Lung (tissue), 12 donors: Measurements from ENCODE around the gene DNAJB12. TPM values are rescaled to one million over a fixed set of nuclear protein-coding genes. Genes with fewer than 3 reads are reported as not detected.

ENCODE experiments used
- ATAC-seq: fragments of 200-7000 bp; cut with Tn5 transposase; one replicate; pipeline ENCODE4 v1.9.1; 2020; ENCODE audit warnings: moderate number of reproducible peaks; ENCODE audit not compliant: insufficient read depth, low FRiP score
- DNase-seq, 3 donors: peaks; one replicate each; pipeline ENCODE4 v3.0.0-alpha.2; 2013 to 2017
- H3K27ac ChIP-seq, 2 donors: one replicate each; pipeline ENCODE4 v1.5.1; 2013; ENCODE audit warnings: mild to moderate bottlenecking in 2 of 2, moderate library complexity in 2 of 2, control low read depth in 1 of 2, inconsistent platforms in 1 of 2, low read depth in 1 of 2, low read length in 1 of 2
- H3K27me3 ChIP-seq, 3 donors: one replicate each; pipeline ENCODE4 v1.5.1; 2013; ENCODE audit warnings: low read length in 2 of 3; ENCODE audit not compliant: control insufficient read depth in 3 of 3, insufficient read depth in 3 of 3
- H3K36me3 ChIP-seq, 4 donors: one replicate each; pipeline ENCODE4 v1.5.1; 2013; ENCODE audit warnings: low read length in 4 of 4, mild to moderate bottlenecking in 1 of 4, moderate library complexity in 1 of 4; ENCODE audit not compliant: control insufficient read depth in 4 of 4, insufficient read depth in 4 of 4
- H3K4me1 ChIP-seq, 5 donors: one replicate each; pipeline ENCODE4 v1.5.1; 2013; ENCODE audit warnings: low read length in 5 of 5, mild to moderate bottlenecking in 2 of 5, moderate library complexity in 1 of 5; ENCODE audit not compliant: control insufficient read depth in 5 of 5, insufficient read depth in 5 of 5
- H3K4me3 ChIP-seq: one replicate; pipeline ENCODE4 v1.5.1; 2013; ENCODE audit warnings: mild to moderate bottlenecking, control low read depth, moderate library complexity
- H3K9ac ChIP-seq, 2 donors: one replicate each; pipeline ENCODE4 v1.5.1; 2013; ENCODE audit warnings: low read length in 2 of 2, control low read depth in 1 of 2; ENCODE audit not compliant: insufficient read depth in 1 of 2
- H3K9me3 ChIP-seq, 4 donors: one replicate each; pipeline ENCODE4 v1.5.1; 2013; ENCODE audit warnings: low read length in 3 of 4, mild to moderate bottlenecking in 1 of 4, moderate library complexity in 1 of 4; ENCODE audit not compliant: control insufficient read depth in 4 of 4, insufficient read depth in 3 of 4
- CTCF ChIP-seq: IDR thresholded peaks from 2 replicates; pipeline ENCODE4 v1.5.1; 2012; ENCODE audit warnings: mild to moderate bottlenecking; ENCODE audit errors: control extremely low read depth, extremely low read depth
- whole genome bisulfite sequencing, 2 donors: extraction: QIAGEN DNeasy Blood & Tissue Kit; methylation state at CpG; one replicate each; pipeline ENCODE4 v1.1.7; 2013; 5-methylcytosine and 5-hydroxymethylcytosine counted together
- polyA plus RNA-seq, 2 donors: library from polyadenylated mRNA; stranded (reverse); fragments of 200-250 nt; gene quantifications; one replicate each; pipeline ENCODE4 v1.2.1, GENCODE V29; 2013
- total RNA-seq, 2 donors: library from RNA; depleted of rRNA in 1 of 2; stranded (reverse); fragments of >200 nt in 1 of 2; gene quantifications; one replicate each; pipeline ENCODE4 v1.2.1, GENCODE V29; 2014 to 2021
- donor health status: control.
- donor health status: control.
- donor health status: Bipolar disorder and iron deficiency.
- donor health status: healthy.
- donor health status: DM: yes; HTN: yes; CAD: no.

Gene DNAJB12
- total and polyA plus RNA-seq, 4 donors, result 30.0 to 38.7 (median 32.1) TPM

DNA sequence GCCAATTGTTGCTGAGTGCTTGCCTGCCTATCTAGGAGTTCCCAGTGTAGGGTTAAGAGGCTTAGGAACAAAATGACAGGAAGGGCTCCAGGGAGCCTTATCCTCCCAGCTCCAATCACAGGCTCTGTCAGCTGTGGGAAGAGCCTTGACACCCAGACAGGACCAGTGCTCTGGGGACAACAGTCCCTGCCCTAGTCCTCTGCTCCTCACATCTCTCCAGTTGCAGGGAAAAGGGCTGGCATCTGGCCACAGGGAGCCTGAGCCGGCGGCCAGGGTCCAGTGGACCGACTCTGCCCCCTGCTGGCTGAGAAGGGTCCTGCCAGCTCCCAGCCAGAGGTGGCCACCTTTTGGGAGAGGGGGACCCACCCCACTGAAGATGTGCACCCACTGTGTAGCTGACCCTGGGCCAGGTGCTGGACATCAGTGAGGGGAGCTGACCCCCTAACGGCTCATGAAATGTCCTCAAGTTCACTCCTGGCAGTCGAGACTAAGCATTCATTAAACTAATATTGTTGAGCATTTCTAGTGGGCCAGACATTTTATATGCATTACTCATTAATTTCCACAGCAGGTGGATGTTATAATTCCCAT is 17.6 kb downstream of the DNAJB12 start:
- Histone ChIP-seq H3K27ac (peak overlapping the region in 1 of 2 donors; percentile 93), H3K27me3 (no peaks in the 10 kb centered on the region), H3K9me3 (no peaks in the 10 kb centered on the region), H3K4me1 (peaks cover 0 to 30% (median 4%) of the 10 kb centered on the region in 5 donors), H3K9ac (no peak overlapping the region), H3K36me3 (peaks cover 4 to 34% (median 26%) of the 10 kb centered on the region in 4 donors), H3K4me3 (no peak overlapping the region)
- peak; percentile 80 for TF ChIP-seq CTCF
- DNase-seq, result peak; percentile 82 to 84 (median 82)
- peak; percentile 46 for ATAC-seq
- 31 to 34% methylated on average over 5 of the region's 5 CpGs for WGBS, 2 donors

DNA sequence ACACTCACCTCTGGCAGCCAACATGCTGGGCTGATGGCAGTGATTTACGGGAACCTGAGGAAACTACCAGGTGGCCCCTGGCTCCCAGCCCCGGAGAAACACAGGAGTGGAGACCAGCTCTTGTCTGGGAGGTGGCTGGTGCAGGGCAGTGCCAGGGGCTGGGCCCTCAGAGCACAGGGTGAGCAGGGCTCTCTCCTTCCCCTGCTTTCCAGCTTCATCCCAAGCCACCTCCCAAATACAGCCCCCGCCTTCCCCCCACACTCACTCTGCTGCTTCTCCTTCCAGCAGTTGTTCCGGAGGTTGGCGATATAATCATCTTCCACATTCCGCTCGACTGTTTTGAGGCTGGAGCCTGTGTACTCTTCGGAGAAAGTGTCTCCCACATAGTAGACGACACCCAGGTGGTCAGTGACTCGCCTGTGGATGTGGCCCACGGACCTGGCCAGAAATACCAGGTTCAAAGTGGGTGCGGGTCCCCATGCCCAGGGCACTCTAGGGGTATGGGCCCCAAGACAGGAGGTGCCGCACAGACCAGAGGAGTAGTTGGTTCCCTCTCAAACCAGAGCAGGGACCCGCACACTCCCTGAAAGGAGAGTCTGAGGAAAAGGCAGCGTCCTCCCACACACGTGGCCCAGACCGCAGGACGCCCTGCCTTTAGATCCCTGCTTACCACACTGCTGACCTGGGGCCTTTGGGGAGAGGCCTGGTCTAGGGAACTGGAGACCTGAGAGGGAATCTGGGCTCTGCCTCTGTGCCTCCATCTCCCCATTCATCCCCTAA is 18.3 kb downstream of the DNAJB12 start:
- H3K36me3 ChIP-seq, result peaks cover 4 to 29% (median 23%) of the 10 kb centered on the region in 4 donors
- peaks cover 0 to 37% (median 4%) of the 10 kb centered on the region in 5 donors for H3K4me1 ChIP-seq
- no peaks in the 10 kb centered on the region for H3K9me3 ChIP-seq
- no peak for TF ChIP-seq CTCF
- peak overlapping the region; percentile 78 to 93 for H3K27ac ChIP-seq
- no peak overlapping the region for H3K4me3 ChIP-seq
- no peak overlapping the region for H3K9ac ChIP-seq
- no peak for DNase-seq
- ATAC-seq, result no peak
- no peaks in the 10 kb centered on the region for H3K27me3 ChIP-seq
- 85 to 92% methylated on average over 18 of the region's 18 CpGs for WGBS, 2 donors

GRCh38 chr10:72335394-72336258 is 19.1 kb downstream of the DNAJB12 start:
- 53 to 58% methylated on average over 19 to 20 of the region's 20 CpGs for WGBS, 2 donors
- Histone ChIP-seq H3K9me3 (no peaks in the 10 kb centered on the region), H3K27me3 (no peaks in the 10 kb centered on the region), H3K4me3 (no peak overlapping the region), H3K4me1 (peaks cover 3 to 43% (median 4%) of the 10 kb centered on the region in 5 donors), H3K27ac (peak overlapping the region; percentile 78 to 93), H3K36me3 (peaks cover 4 to 24% (median 20%) of the 10 kb centered on the region in 4 donors), H3K9ac (no peak overlapping the region)
- DNase-seq (peak in 1 of 3 donors; percentile 44), ATAC-seq (no peak)
- no peak for TF ChIP-seq CTCF
